ENCODE measurements around the gene HOMEZ. TPM values are rescaled to one million over a fixed set of nuclear protein-coding genes. Genes with fewer than 3 reads are reported as not detected.

Gene HOMEZ
- total and polyA plus RNA-seq, 10 of the 15 experiments (the other 5 are each of a cell fraction or from before 2014, with no cell fraction given) = 2.6 to 19.3 (median 13.0) TPM

DNA sequence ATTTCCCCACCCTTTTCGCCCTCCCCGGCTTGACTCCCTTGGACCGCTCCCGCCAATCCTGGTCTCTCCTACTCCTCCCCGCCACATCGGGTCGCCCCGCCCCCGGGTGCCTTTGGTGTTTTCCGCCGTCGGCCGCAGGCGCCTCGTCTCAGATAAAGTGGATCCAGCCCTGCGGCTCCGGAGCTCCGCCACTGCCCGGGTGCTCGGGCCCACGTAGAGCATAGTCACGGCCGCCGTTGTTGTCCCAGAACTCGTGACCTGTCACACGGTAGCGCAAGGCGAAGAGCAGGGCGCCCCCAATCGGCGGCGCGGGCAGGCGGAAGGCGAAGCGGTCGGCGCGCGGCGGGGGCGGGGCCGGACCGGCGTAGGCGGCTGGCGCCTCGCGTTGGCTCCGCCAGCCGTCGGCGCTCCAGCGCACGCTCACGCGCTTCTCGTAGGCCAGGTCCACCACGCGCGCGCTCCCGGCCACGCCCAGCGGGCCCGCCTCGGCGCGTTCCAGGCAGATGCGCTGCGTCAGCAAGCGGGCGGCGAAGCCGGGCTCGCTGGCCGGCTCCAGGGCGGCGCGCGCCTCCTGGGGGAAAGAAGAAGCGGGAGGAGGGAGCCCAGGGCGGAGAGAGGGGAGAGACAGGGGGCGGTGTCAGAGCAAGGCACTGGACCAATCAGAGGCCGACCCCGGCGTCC, 15.5 kb upstream of the HOMEZ start:
- Histone ChIP-seq H3K27me3 (replicated peaks in 1 of 2; ENCODE audit: control insufficient read depth in 2 of 2, insufficient read depth in 2 of 2, low read length in 1 of 2) (no peaks in the 10 kb centered on the region), H3K4me1 (ENCODE audit: control insufficient read depth, insufficient read depth, low read length) (peaks cover 11% of the 10 kb centered on the region), H3K4me3 (peak overlapping the region; percentile 73), H4K20me1 (ENCODE audit: control insufficient read depth, insufficient read depth) (no peaks in the 10 kb centered on the region), H3K79me2 (ENCODE audit: control insufficient read depth, insufficient read depth, low read length) (peaks cover 12% of the 10 kb centered on the region), H3K36me3 (ENCODE audit: control insufficient read depth in 2 of 2, insufficient read depth in 2 of 2, low read length in 1 of 2) (no peaks in the 10 kb centered on the region), H3K27ac (ENCODE audit: control insufficient read depth, insufficient read depth) (peak overlapping the region; percentile 85), H3K9ac (ENCODE audit: control insufficient read depth, insufficient read depth, low read length) (peak overlapping the region; percentile 78), H3K9me3 (replicated peaks; ENCODE audit: control insufficient read depth, insufficient read depth, low read length) (no peaks in the 10 kb centered on the region), H3K4me2 (ENCODE audit: control insufficient read depth, insufficient read depth) (peak overlapping the region; percentile 73), H2AFZ (ENCODE audit: control insufficient read depth, low read depth, low read length) (peak overlapping the region; percentile 92)
- peak; percentile 91 for DNase-seq (ENCODE audit: low read depth, low spot score)
- in situ Hi-C loops (cut with MboI) (loop anchor here (10.0 to 25.0 kb wide), 2 partner anchors 811 to 1133 kb away; partner anchors contain the start of genes DCAF11 and NRL), intact Hi-C loops (cut with micrococcal nuclease; ENCODE audit: unreplicated experiment) (loop anchor here (1.0 to 2.0 kb wide), 2 partner anchors 20 to 181 kb away; partner anchors contain the start of gene PABPN1)
- no TSS peak for BruUV-seq (replicated peaks)
- ChIA-PET CTCF (interaction anchor here (0.9 to 5.8 kb wide), 16 partner anchors 10 to 295 kb away, joined by 3 to 77 read pairs (median 6); partner anchors contain the start of genes CDH24, HOMEZ, JPH4 and PABPN1), RAD21 (ENCODE audit: unreplicated experiment) (interaction anchor here (0.9 to 8.7 kb wide), 6 partner anchors 15 to 233 kb away, joined by 3 to 103 read pairs (median 4); partner anchors contain the start of genes HOMEZ and PABPN1), SMC1A (ENCODE audit: uncharacterized antibody, unreplicated experiment) (interaction anchor here (0.8 to 7.1 kb wide), 8 partner anchors 9 to 230 kb away, joined by 3 to 48 read pairs (median 3); partner anchors contain the start of genes HOMEZ and PABPN1), POLR2A (interaction anchor here (1.5 to 5.7 kb wide), 3 partner anchors 15 to 20 kb away, joined by 3 to 98 read pairs (median 28); partner anchors contain the start of genes HOMEZ and PABPN1)
- peak; percentile 90 for ATAC-seq
- peak; percentile 86 for FAIRE-seq
- under 1% methylated on average over 71 of the region's 87 CpGs for WGBS (ENCODE audit: insufficient coverage, insufficient replicate concordance, low lambda C conversion rate, missing lambda C conversion rate)
- peak; percentile 40; the same call in 1 of the 2 replicates for TF ChIP-seq ZNF24 (IDR thresholded peaks at IDR 0.05)
- peak; percentile 87 for TF ChIP-seq IKZF1 (conservative IDR thresholded peaks at IDR 0.05)
- TF ChIP-seq, protein P1, sequence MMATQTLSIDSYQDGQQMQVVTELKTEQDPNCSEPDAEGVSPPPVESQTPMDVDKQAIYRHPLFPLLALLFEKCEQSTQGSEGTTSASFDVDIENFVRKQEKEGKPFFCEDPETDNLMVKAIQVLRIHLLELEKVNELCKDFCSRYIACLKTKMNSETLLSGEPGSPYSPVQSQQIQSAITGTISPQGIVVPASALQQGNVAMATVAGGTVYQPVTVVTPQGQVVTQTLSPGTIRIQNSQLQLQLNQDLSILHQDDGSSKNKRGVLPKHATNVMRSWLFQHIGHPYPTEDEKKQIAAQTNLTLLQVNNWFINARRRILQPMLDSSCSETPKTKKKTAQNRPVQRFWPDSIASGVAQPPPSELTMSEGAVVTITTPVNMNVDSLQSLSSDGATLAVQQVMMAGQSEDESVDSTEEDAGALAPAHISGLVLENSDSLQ (IDR thresholded peaks at IDR 0.05) = peak; percentile 67
- no peak for TF ChIP-seq MTA3 (IDR thresholded peaks at IDR 0.05; ENCODE audit: borderline replicate concordance, low read length)
- peak; percentile 78 for TF ChIP-seq RAD51 (IDR thresholded peaks at IDR 0.05)
- TF ChIP-seq IKZF2 (IDR thresholded peaks at IDR 0.05) = peak in 1 of 2 experiments; percentile 23; a peak in 2 of 4 replicates
- TF ChIP-seq SIN3A (IDR thresholded peaks at IDR 0.05; ENCODE audit: low read depth, low read length) = peak; percentile 54
- peak; percentile 69; the same call in 1 of the 2 replicates for TF ChIP-seq HDGF (IDR thresholded peaks at IDR 0.05)
- TF ChIP-seq, protein P2, sequence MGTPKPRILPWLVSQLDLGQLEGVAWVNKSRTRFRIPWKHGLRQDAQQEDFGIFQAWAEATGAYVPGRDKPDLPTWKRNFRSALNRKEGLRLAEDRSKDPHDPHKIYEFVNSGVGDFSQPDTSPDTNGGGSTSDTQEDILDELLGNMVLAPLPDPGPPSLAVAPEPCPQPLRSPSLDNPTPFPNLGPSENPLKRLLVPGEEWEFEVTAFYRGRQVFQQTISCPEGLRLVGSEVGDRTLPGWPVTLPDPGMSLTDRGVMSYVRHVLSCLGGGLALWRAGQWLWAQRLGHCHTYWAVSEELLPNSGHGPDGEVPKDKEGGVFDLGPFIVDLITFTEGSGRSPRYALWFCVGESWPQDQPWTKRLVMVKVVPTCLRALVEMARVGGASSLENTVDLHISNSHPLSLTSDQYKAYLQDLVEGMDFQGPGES (IDR thresholded peaks at IDR 0.05) = peak; percentile 58; the same call in 1 of the 2 replicates
- TF ChIP-seq, protein P3, sequence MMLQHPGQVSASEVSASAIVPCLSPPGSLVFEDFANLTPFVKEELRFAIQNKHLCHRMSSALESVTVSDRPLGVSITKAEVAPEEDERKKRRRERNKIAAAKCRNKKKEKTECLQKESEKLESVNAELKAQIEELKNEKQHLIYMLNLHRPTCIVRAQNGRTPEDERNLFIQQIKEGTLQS (IDR thresholded peaks at IDR 0.05; ENCODE audit: borderline replicate concordance, extremely low read depth, low read depth, low read length) = no peak
- no peak for TF ChIP-seq TCF7 (IDR thresholded peaks at IDR 0.05; ENCODE audit: borderline replicate concordance)
- peak; percentile 23; the same call in 1 of the 2 replicates for TF ChIP-seq RUNX3 (IDR thresholded peaks at IDR 0.05; ENCODE audit: low read length)
- TF ChIP-seq YY1 (IDR thresholded peaks at IDR 0.05; ENCODE audit: low read depth, low read length) = peak; percentile 63
- TF ChIP-seq EED (IDR thresholded peaks at IDR 0.05; ENCODE audit: low read depth) = peak; percentile 56; the same call in 1 of the 2 replicates
- peak; percentile 72 for TF ChIP-seq CREB1 (IDR thresholded peaks at IDR 0.05; ENCODE audit: low read depth)
- TF ChIP-seq SMAD1 (IDR thresholded peaks at IDR 0.05; ENCODE audit: low read depth, partially characterized antibody) = no peak
- peak; percentile 48; the same call in 1 of the 2 replicates for TF ChIP-seq HCFC1 (IDR thresholded peaks at IDR 0.05; ENCODE audit: low read length)
- peak; percentile 58; the same call in 1 of the 2 replicates for TF ChIP-seq TBL1XR1 (IDR thresholded peaks at IDR 0.05; ENCODE audit: low read depth, low read length)
- no peak for TF ChIP-seq FOXM1 (IDR thresholded peaks at IDR 0.05; ENCODE audit: low read depth, low read length)
- TF ChIP-seq NBN (IDR thresholded peaks at IDR 0.05) = peak; percentile 50; the same call in 1 of the 2 replicates
- TF ChIP-seq NFYB (IDR thresholded peaks at IDR 0.05; ENCODE audit: insufficient read depth, low read depth, low read length) = 0 out of 2 replicates have a peak, but pooled peaks have one; percentile 60
- no peak for TF ChIP-seq TARDBP (IDR thresholded peaks at IDR 0.05; ENCODE audit: borderline replicate concordance)

Measured in GM12878 (cell line).